ENCODE results near the gene DOCK10.

GRCh38 chr2:225011585-225011984, 30.7 kb downstream of the DOCK10 start:
- TF ChIP-seq CTCF (IDR thresholded peaks at IDR 0.05) = no peak
- TF ChIP-seq POLR2A (IDR thresholded peaks at IDR 0.05) = no peak
- no peak for TF ChIP-seq POLR2AphosphoS5 (IDR thresholded peaks at IDR 0.05)

All from sigmoid colon (tissue), 4 donors.